Activated naive CD8-positive, alpha-beta T cell (primary cell): ENCODE results near the gene GNB1L.

Experiments
- H3K27ac Mint-ChIP-seq: one replicate; pipeline ENCODE4 v1.8.0; 2021; ENCODE audit warnings: mixed read lengths
- H3K27me3 Mint-ChIP-seq: one replicate; pipeline ENCODE4 v1.8.0; 2021; ENCODE audit warnings: mixed read lengths
- H3K36me3 Mint-ChIP-seq: one replicate; pipeline ENCODE4 v1.8.0; 2021; ENCODE audit warnings: mixed read lengths
- H3K4me1 Mint-ChIP-seq: one replicate; pipeline ENCODE4 v1.8.0; 2021; ENCODE audit warnings: low read depth, mixed read lengths
- H3K4me3 Mint-ChIP-seq: one replicate; pipeline ENCODE4 v1.8.0; 2021; ENCODE audit warnings: mild to moderate bottlenecking, mixed read lengths
- H3K9me3 Mint-ChIP-seq: one replicate; pipeline ENCODE4 v1.8.0; 2021; ENCODE audit warnings: low read depth, mixed read lengths

The GNB1L gene

GRCh38 chr22:19757140-19757984 lies 97.3 kb downstream of the GNB1L start:
- Mint-ChIP-seq H3K27me3 (peaks cover 34% of the 10 kb centered on the region), H3K36me3 (no peaks in the 10 kb centered on the region), H3K4me3 (peak overlapping the region; percentile 75), H3K9me3 (no peaks in the 10 kb centered on the region), H3K27ac (no peak overlapping the region), H3K4me1 (peaks cover 30% of the 10 kb centered on the region)

GRCh38 chr22:19756288-19757128 lies 98.2 kb downstream of the GNB1L start:
- Mint-ChIP-seq H3K27me3 (peaks cover 30% of the 10 kb centered on the region), H3K36me3 (no peaks in the 10 kb centered on the region), H3K27ac (no peak overlapping the region), H3K4me1 (peaks cover 26% of the 10 kb centered on the region), H3K4me3 (peak overlapping the region; percentile 77), H3K9me3 (no peaks in the 10 kb centered on the region)

GRCh38 chr22:19755722-19756287 lies 98.9 kb downstream of the GNB1L start:
- peak overlapping the region; percentile 77 for H3K4me3 Mint-ChIP-seq
- H3K36me3 Mint-ChIP-seq: no peaks in the 10 kb centered on the region
- peaks cover 30% of the 10 kb centered on the region for H3K27me3 Mint-ChIP-seq
- H3K9me3 Mint-ChIP-seq: no peaks in the 10 kb centered on the region
- H3K4me1 Mint-ChIP-seq: peaks cover 26% of the 10 kb centered on the region
- no peak overlapping the region for H3K27ac Mint-ChIP-seq

DNA sequence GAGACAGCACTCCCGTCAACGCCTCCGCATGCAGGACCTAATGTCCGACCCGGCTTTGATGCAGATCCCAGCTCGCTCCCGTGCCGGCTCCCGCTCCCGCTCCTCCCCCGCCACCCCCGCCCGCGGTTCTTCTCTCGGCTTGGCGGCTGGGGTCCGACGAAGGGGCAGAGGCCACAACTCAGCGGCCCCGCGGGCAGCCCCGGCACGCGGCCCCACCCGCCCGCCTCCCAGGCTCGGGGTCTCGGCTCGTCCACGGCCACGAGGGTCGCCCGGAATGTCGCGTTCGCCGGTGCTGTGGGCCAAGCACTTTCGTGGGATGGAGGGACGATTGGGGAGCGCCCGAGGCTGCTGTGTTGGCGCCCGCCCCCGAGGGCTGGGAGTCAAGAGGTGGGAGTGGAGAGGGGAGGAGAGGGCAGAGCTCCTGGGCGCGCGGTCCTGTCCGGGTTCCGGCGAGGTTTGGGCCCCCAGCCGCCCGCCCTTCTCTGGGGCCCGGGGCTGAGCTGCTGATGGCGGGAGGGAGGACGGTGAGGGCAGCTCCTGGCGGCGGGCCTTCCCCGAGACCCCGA lies 99.4 kb downstream of the GNB1L start:
- peaks cover 29% of the 10 kb centered on the region for H3K27me3 Mint-ChIP-seq
- H3K4me3 Mint-ChIP-seq: no peak overlapping the region
- H3K9me3 Mint-ChIP-seq: no peaks in the 10 kb centered on the region
- peaks cover 25% of the 10 kb centered on the region for H3K4me1 Mint-ChIP-seq
- H3K36me3 Mint-ChIP-seq: no peaks in the 10 kb centered on the region
- no peak overlapping the region for H3K27ac Mint-ChIP-seq

DNA sequence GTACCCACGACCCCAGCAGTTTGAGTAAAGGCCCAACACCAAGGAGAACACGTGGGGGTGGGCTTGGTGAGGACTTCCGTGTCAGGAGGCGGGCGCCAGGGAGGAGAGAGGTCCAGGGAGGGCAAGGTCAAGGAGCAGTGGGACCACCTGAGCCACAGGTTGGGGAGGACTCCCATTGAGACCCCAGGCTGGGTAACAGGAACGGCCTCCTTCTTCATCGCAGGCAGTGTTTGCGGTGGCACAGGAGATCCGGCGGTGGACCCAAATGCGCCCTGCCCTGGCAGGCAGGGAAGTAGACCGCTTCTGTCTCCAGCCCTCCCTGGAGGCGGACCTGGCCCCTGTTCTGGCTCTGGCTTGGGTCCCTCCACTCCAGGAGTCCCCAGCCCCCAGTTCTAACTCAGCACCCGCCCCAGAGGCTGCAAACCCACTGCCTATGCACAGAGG lies 100.0 kb downstream of the GNB1L start:
- peaks cover 24% of the 10 kb centered on the region for H3K27me3 Mint-ChIP-seq
- peaks cover 20% of the 10 kb centered on the region for H3K4me1 Mint-ChIP-seq
- H3K4me3 Mint-ChIP-seq: no peak overlapping the region
- H3K27ac Mint-ChIP-seq: no peak overlapping the region
- H3K36me3 Mint-ChIP-seq: no peaks in the 10 kb centered on the region
- no peaks in the 10 kb centered on the region for H3K9me3 Mint-ChIP-seq

DNA sequence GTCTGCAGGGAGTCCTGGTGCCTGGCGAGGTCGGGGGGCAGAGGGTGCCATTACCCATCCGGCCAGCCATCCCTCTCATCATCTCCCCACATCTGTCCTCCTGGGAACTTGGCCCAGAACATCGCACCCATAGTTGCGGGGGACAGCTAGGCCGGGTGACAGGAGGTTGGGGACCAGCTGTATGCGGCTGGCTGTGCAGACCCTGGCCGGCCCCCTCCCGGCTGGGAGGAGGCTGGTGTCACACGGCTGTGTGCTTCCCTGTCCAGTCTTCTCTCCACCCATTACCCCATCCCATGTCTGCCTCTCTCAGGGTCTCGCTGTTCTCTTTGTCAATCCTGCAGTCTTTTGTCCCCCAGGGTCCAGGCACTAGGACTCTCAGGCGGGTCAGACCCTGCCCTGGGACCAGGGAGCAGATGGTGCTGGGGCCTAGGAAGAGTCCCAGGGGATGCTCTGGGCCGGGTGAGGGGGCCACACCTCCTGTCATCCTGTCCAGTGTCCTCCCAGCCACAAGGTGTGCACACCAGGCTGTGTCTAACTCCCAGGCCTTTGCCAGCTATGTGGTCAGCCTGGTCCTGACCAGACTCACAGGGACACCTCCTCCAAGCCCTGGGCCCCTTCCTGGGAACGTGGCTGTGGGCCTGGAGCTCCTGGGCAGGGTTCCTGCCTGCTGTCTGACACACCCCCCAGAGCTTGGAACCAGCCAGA lies 100.5 kb downstream of the GNB1L start:
- Mint-ChIP-seq H3K9me3 (no peaks in the 10 kb centered on the region), H3K4me3 (no peak overlapping the region), H3K27ac (no peak overlapping the region), H3K4me1 (peaks cover 16% of the 10 kb centered on the region), H3K27me3 (peaks cover 22% of the 10 kb centered on the region), H3K36me3 (no peaks in the 10 kb centered on the region)

- Mint-ChIP-seq H3K9me3 (no peaks in the 10 kb centered on the region), H3K4me3 (no peak overlapping the region), H3K27me3 (peaks cover 22% of the 10 kb centered on the region), H3K4me1 (peaks cover 16% of the 10 kb centered on the region), H3K27ac (no peak overlapping the region), H3K36me3 (no peaks in the 10 kb centered on the region)
These were observed 101.4 kb downstream of the GNB1L start for GRCh38 chr22:19753090-19753842.

DNA sequence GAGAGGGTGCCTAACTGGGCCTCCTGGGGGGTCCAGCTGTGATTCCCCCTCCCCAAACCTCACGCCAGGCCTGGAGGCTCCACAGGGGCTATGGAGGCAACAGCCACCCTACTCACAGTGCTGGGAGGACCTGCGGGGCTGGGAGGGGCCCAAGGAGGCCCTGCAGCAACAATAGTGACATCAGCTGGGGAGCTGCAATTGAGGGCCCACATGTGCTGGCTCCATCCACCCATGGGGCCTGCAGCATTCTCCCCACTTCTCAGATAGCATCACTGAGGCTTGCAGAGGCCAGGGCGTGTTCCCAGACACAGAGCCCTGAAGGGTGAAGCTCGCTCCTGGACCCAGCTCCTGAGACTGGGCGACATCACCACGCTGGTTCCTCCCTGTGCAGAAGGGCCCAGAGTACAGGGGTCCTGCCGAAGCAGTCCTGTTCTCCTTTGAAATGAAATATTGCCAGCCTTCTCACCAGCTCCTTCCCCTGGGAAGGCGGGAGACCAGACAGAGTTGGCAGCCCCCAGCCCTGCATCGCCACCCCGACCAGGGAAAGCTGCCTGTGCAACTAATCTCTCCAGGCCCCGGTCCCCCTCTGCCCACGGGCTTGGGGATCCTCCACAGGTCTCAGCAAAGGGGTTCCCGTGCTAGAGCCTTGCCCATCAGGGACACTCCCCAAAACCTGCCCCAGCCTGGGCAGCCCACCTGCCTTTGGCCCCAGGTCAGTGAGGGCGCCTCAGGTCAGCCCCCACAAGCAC lies 103.0 kb downstream of the GNB1L start:
- H3K4me3 Mint-ChIP-seq: no peak overlapping the region
- H3K27me3 Mint-ChIP-seq: peaks cover 16% of the 10 kb centered on the region
- H3K4me1 Mint-ChIP-seq: peaks cover 8% of the 10 kb centered on the region
- H3K27ac Mint-ChIP-seq: no peak overlapping the region
- H3K9me3 Mint-ChIP-seq: no peaks in the 10 kb centered on the region
- no peaks in the 10 kb centered on the region for H3K36me3 Mint-ChIP-seq

- H3K4me3 Mint-ChIP-seq: no peak overlapping the region
- H3K9me3 Mint-ChIP-seq: no peaks in the 10 kb centered on the region
- H3K27ac Mint-ChIP-seq: no peak overlapping the region
- H3K4me1 Mint-ChIP-seq: peaks cover 3% of the 10 kb centered on the region
- H3K27me3 Mint-ChIP-seq: peaks cover 12% of the 10 kb centered on the region
- H3K36me3 Mint-ChIP-seq: no peaks in the 10 kb centered on the region
These were observed 103.9 kb downstream of the GNB1L start for GRCh38 chr22:19750507-19751490.

- Mint-ChIP-seq H3K9me3 (no peaks in the 10 kb centered on the region), H3K36me3 (no peaks in the 10 kb centered on the region), H3K27ac (no peak overlapping the region), H3K4me1 (no peaks in the 10 kb centered on the region), H3K4me3 (no peak overlapping the region), H3K27me3 (peaks cover 10% of the 10 kb centered on the region)
These were observed 104.8 kb downstream of the GNB1L start for GRCh38 chr22:19749876-19750275.

- H3K27ac Mint-ChIP-seq: no peak overlapping the region
- no peak overlapping the region for H3K4me3 Mint-ChIP-seq
- H3K27me3 Mint-ChIP-seq: peaks cover 10% of the 10 kb centered on the region
- no peaks in the 10 kb centered on the region for H3K4me1 Mint-ChIP-seq
- no peaks in the 10 kb centered on the region for H3K9me3 Mint-ChIP-seq
- H3K36me3 Mint-ChIP-seq: no peaks in the 10 kb centered on the region
These were observed 105.5 kb downstream of the GNB1L start for GRCh38 chr22:19748991-19749664.

- no peaks in the 10 kb centered on the region for H3K9me3 Mint-ChIP-seq
- no peak overlapping the region for H3K4me3 Mint-ChIP-seq
- peaks cover 5% of the 10 kb centered on the region for H3K27me3 Mint-ChIP-seq
- no peaks in the 10 kb centered on the region for H3K36me3 Mint-ChIP-seq
- H3K27ac Mint-ChIP-seq: no peak overlapping the region
- no peaks in the 10 kb centered on the region for H3K4me1 Mint-ChIP-seq
These were observed 106.5 kb downstream of the GNB1L start for GRCh38 chr22:19748139-19748538.
